IMR-90 (cell line): ENCODE results near the gene SLIT3.

ENCODE experiments used
- CEBPB ChIP-seq: IDR thresholded peaks from 2 replicates; pipeline ENCODE4 v1.6.1; 2012; ENCODE audit warnings: low read depth, low read length, improper control_type of control experiment
- CTCF ChIP-seq: conservative IDR thresholded peaks from 2 replicates; pipeline ENCODE4 v1.5.1; 2012; ENCODE audit warnings: mild to moderate bottlenecking, low read depth, low read length, improper control_type of control experiment
- POLR2A ChIP-seq: IDR thresholded peaks from 2 replicates; pipeline ENCODE4 v1.6.1; 2012; ENCODE audit warnings: mild to moderate bottlenecking, low read depth, low read length
- RFX5 ChIP-seq: IDR thresholded peaks from 2 replicates; pipeline ENCODE4 v1.8.0; 2012; ENCODE audit warnings: low read depth, mild to moderate bottlenecking, low read length, moderate library complexity
- USF2 ChIP-seq: fragments of 150-350 bp; IDR thresholded peaks from 2 replicates; pipeline ENCODE4 v1.6.1; 2017; ENCODE audit warnings: mild to moderate bottlenecking, antibody characterized with exemption, low read length, low read depth

GRCh38 chr5:168916852-168917251 is 384.1 kb downstream of the SLIT3 start:
- TF ChIP-seq CTCF = no peak
- TF ChIP-seq CEBPB = no peak
- no peak for TF ChIP-seq POLR2A
- TF ChIP-seq RFX5 = no peak
- TF ChIP-seq USF2 = no peak
